DND-41 (cell line): ENCODE results near the gene WDR86.

Experiments
- ATAC-seq: fragments of 200-7000 bp; cut with Tn5 transposase; 3 replicates; pipeline ENCODE4 v1.9.1; 2021; ENCODE audit warnings: low read depth; ENCODE audit not compliant: insufficient read depth
- DNase-seq: peaks from one replicate; pipeline ENCODE4 v3.0.0-alpha.2; 2020
- H2AFZ ChIP-seq: 2 replicates; pipeline ENCODE4 v1.6.0; 2012; ENCODE audit warnings: low read depth, low read length
- H3K27ac ChIP-seq: 2 replicates; pipeline ENCODE4 v1.5.1; 2012; ENCODE audit warnings: low read length, inconsistent platforms
- H3K27me3 ChIP-seq: fragments of 200-600 bp; sonication (generic); 2 replicates; pipeline ENCODE4 v1.6.0; 2012; ENCODE audit warnings: low read length, mild to moderate bottlenecking, inconsistent platforms; ENCODE audit not compliant: insufficient read depth, poor library complexity
- H3K36me3 ChIP-seq: 2 replicates; pipeline ENCODE4 v1.5.1; 2012; ENCODE audit warnings: low read length, inconsistent platforms; ENCODE audit not compliant: insufficient read depth
- H3K4me1 ChIP-seq: 2 replicates; pipeline ENCODE4 v1.5.1; 2012; ENCODE audit warnings: mild to moderate bottlenecking, low read length; ENCODE audit not compliant: insufficient read depth
- H3K4me2 ChIP-seq: 2 replicates; pipeline ENCODE4 v1.6.0; 2012; ENCODE audit warnings: mild to moderate bottlenecking, moderate library complexity, low read length, inconsistent platforms; ENCODE audit not compliant: insufficient read depth
- H3K4me3 ChIP-seq, 2 experiments: fragments of 200-600 bp in 1 of 2; shearing (Covaris generic) in 1 of 2; 2 replicates each; pipeline ENCODE4 v1.5.1; 2012 to 2016; ENCODE audit warnings: inconsistent platforms in 2 of 2, low read length in 2 of 2, mild to moderate bottlenecking in 2 of 2, low read depth in 1 of 2, moderate library complexity in 1 of 2
- H3K79me2 ChIP-seq: 2 replicates; pipeline ENCODE4 v1.6.0; 2012; ENCODE audit warnings: low read length, inconsistent platforms; ENCODE audit not compliant: insufficient read depth
- H3K9ac ChIP-seq: 2 replicates; pipeline ENCODE4 v1.6.0; 2012; ENCODE audit warnings: low read depth, mild to moderate bottlenecking, inconsistent platforms, low read length, moderate library complexity
- H3K9me3 ChIP-seq: 2 replicates; pipeline ENCODE4 v1.5.1; 2012; ENCODE audit warnings: low read length, moderate library complexity, mild to moderate bottlenecking, inconsistent platforms; ENCODE audit not compliant: insufficient read depth, severe bottlenecking
- H4K20me1 ChIP-seq: 2 replicates; pipeline ENCODE4 v1.6.0; 2012; ENCODE audit warnings: low read length; ENCODE audit not compliant: insufficient read depth
- CTCF ChIP-seq: IDR thresholded peaks from 2 replicates; pipeline ENCODE4 v1.5.1; 2012; ENCODE audit warnings: borderline replicate concordance, low read length, moderate library complexity, mild to moderate bottlenecking; ENCODE audit not compliant: poor library complexity, severe bottlenecking; ENCODE audit errors: extremely low read depth
- EZH2 ChIP-seq: IDR thresholded peaks from 3 replicates; pipeline ENCODE4 v1.6.1; 2012; ENCODE audit warnings: borderline replicate concordance, low read depth, mild to moderate bottlenecking, moderate library complexity, low read length, inconsistent platforms; ENCODE audit not compliant: severe bottlenecking

The WDR86 gene

GRCh38 chr7:151438864-151439601, 29.2 kb upstream of the WDR86 start:
- no peaks in the 10 kb centered on the region for H4K20me1 ChIP-seq
- H3K27me3 ChIP-seq: no peaks in the 10 kb centered on the region
- peak overlapping the region; percentile 45 for H3K27ac ChIP-seq
- ATAC-seq (no peak), DNase-seq (no peak)
- no peak overlapping the region for H3K9ac ChIP-seq
- H3K4me2 ChIP-seq: no peak overlapping the region
- H3K79me2 ChIP-seq: no peaks in the 10 kb centered on the region
- no peaks in the 10 kb centered on the region for H3K36me3 ChIP-seq
- H3K9me3 ChIP-seq: no peaks in the 10 kb centered on the region
- TF ChIP-seq EZH2: no peak
- no peak for TF ChIP-seq CTCF
- H3K4me1 ChIP-seq: peaks cover 35% of the 10 kb centered on the region
- no peak overlapping the region for H2AFZ ChIP-seq
- no peak overlapping the region for H3K4me3 ChIP-seq

- no peak for DNase-seq
- H3K36me3 ChIP-seq: no peaks in the 10 kb centered on the region
- H3K4me2 ChIP-seq: no peak overlapping the region
- H3K4me3 ChIP-seq: no peak overlapping the region
- H4K20me1 ChIP-seq: no peaks in the 10 kb centered on the region
- H3K79me2 ChIP-seq: no peaks in the 10 kb centered on the region
- H3K9me3 ChIP-seq: no peaks in the 10 kb centered on the region
- H2AFZ ChIP-seq: no peak overlapping the region
- H3K9ac ChIP-seq: no peak overlapping the region
- no peaks in the 10 kb centered on the region for H3K27me3 ChIP-seq
- peaks cover 42% of the 10 kb centered on the region for H3K4me1 ChIP-seq
- no peak overlapping the region for H3K27ac ChIP-seq
- TF ChIP-seq CTCF: no peak
- no peak for TF ChIP-seq EZH2
- no peak for ATAC-seq
These were observed 28.2 kb upstream of the WDR86 start for GRCh38 chr7:151437866-151438516.

- H3K4me1 ChIP-seq: peaks cover 49% of the 10 kb centered on the region
- TF ChIP-seq EZH2 (no peak), CTCF (no peak)
- DNase-seq (no peak), ATAC-seq (no peak)
- no peak overlapping the region for H3K27ac ChIP-seq
- no peak overlapping the region for H3K4me2 ChIP-seq
- H3K79me2 ChIP-seq: no peaks in the 10 kb centered on the region
- no peaks in the 10 kb centered on the region for H3K27me3 ChIP-seq
- H4K20me1 ChIP-seq: no peaks in the 10 kb centered on the region
- H3K9me3 ChIP-seq: no peaks in the 10 kb centered on the region
- no peak overlapping the region for H3K4me3 ChIP-seq
- H2AFZ ChIP-seq: no peak overlapping the region
- no peaks in the 10 kb centered on the region for H3K36me3 ChIP-seq
- no peak overlapping the region for H3K9ac ChIP-seq
These were observed 27.3 kb upstream of the WDR86 start for GRCh38 chr7:151437159-151437553.
